ENCODE results near the gene HEXB.

DNA sequence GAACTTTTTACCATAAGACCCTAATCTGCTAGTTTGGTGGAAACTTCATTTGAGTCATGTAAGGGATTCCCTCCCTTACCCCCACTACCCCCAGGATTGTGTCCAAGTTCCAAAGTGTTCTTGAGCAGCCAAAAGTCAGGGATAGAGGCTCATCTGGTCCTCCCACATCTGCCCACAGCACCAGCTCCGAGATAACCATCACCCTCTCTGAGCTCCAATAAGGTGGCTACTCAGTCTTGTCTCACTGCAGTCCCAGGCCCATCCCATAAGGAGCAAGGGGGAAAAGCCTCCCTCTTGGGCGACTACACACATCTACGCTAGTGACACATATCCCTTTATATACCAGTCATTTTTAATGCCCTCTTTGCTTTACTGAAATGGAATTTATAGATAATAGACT is 32.5 kb upstream of the HEXB start:
- no peak for TF ChIP-seq EZH2 (IDR thresholded peaks at IDR 0.05; ENCODE audit: low read length, missing control alignments)
- TF ChIP-seq, protein P1, sequence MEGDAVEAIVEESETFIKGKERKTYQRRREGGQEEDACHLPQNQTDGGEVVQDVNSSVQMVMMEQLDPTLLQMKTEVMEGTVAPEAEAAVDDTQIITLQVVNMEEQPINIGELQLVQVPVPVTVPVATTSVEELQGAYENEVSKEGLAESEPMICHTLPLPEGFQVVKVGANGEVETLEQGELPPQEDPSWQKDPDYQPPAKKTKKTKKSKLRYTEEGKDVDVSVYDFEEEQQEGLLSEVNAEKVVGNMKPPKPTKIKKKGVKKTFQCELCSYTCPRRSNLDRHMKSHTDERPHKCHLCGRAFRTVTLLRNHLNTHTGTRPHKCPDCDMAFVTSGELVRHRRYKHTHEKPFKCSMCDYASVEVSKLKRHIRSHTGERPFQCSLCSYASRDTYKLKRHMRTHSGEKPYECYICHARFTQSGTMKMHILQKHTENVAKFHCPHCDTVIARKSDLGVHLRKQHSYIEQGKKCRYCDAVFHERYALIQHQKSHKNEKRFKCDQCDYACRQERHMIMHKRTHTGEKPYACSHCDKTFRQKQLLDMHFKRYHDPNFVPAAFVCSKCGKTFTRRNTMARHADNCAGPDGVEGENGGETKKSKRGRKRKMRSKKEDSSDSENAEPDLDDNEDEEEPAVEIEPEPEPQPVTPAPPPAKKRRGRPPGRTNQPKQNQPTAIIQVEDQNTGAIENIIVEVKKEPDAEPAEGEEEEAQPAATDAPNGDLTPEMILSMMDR (conservative IDR thresholded peaks at IDR 0.05 in 1 of 2, IDR thresholded peaks at IDR 0.05 in 1 of 2; ENCODE audit: low read depth in 1 of 2, low read length in 2 of 2), result no peak
